Tibial nerve (tissue), 3 donors: ENCODE measurements around the gene TBX20.
"Not testable (repeated sequence)": the region's sequence is repeated elsewhere in the genome, so short reads cannot be mapped to it uniquely, and the experiment has no call there.

Experiments
- EP300 ChIP-seq, 2 donors: sonication (generic); formaldehyde crosslinking; IDR thresholded peaks; one replicate each; pipeline ENCODE4 v1.6.1; 2017; ENCODE audit warnings: antibody characterized with exemption in 2 of 2, mild to moderate bottlenecking in 1 of 2
- POLR2A ChIP-seq, 2 donors: fragments of 450-650 bp; IDR thresholded peaks; one replicate each; pipeline ENCODE4 v1.6.1; 2017; ENCODE audit warnings: antibody characterized with exemption in 2 of 2, mild to moderate bottlenecking in 2 of 2, moderate library complexity in 2 of 2

GRCh38 chr7:35238456-35238855 lies 15.4 kb downstream of the TBX20 start:
- TF ChIP-seq EP300, POLR2A (IDR thresholded peaks at IDR 0.05): not testable (repeated sequence)
